Endothelial cell of umbilical vein (primary cell): ENCODE results near the gene TMPRSS13. TPM values are rescaled to one million over a fixed set of nuclear protein-coding genes. Genes with fewer than 3 reads are reported as not detected.

ENCODE experiments used
- BruUV-seq: library from RNA; stranded (reverse); fragments of 400-500 nt; replicated peaks from 2 replicates; lab custom pipeline; 2021; lab: Mats Ljungman, UMichigan
- CTCF ChIA-PET: fragments of 300-600, 350-600 bp; sonication (Branson Sonifier 250); formaldehyde crosslinking; loops from one replicate; lab custom pipeline; 2021; ENCODE audit warnings: antibody characterized with exemption, inconsistent platforms; lab: Charles Lee
- POLR2A ChIA-PET: fragments of 300-600, 350-600 bp; sonication (Branson Sonifier 250); formaldehyde crosslinking; loops from one replicate; lab custom pipeline; 2021; ENCODE audit warnings: antibody characterized with exemption, inconsistent platforms; lab: Charles Lee
- DNase-seq: peaks from one replicate; pipeline ENCODE4 v3.0.0-alpha.2; 2011; ENCODE audit warnings: low read depth, low spot score
- FAIRE-seq: peaks from 2 replicates; lab custom pipeline; 2011; peaks lifted over from hg19 to GRCh38; lab: Jason Lieb, UNC
- H2AFZ ChIP-seq: 2 replicates; pipeline ENCODE4 v1.6.0; 2012; ENCODE audit warnings: low read depth, low read length, control low read depth, inconsistent platforms
- H3K27ac ChIP-seq: 2 replicates; pipeline ENCODE4 v1.5.1; 2011; ENCODE audit warnings: low read depth, mild to moderate bottlenecking, control low read depth, low read length, moderate library complexity; ENCODE audit not compliant: insufficient read depth
- H3K27me3 ChIP-seq, 2 experiments: 2 replicates each; pipeline versions ENCODE4 v1.6.0 to v1.6.1; 2011; ENCODE audit warnings: low read length in 2 of 2, mixed read lengths in 1 of 2; ENCODE audit not compliant: control insufficient read depth in 2 of 2, insufficient read depth in 2 of 2
- H3K36me3 ChIP-seq, 2 experiments: 2 replicates in 1 of 2; 3 replicates in 1 of 2; pipeline ENCODE4 v1.5.1; 2011; ENCODE audit warnings: low read length in 2 of 2, mild to moderate bottlenecking in 1 of 2, moderate library complexity in 1 of 2; ENCODE audit not compliant: control insufficient read depth in 2 of 2, insufficient read depth in 2 of 2; ENCODE audit errors: extremely low read depth in 1 of 2
- H3K4me1 ChIP-seq: 3 replicates; pipeline ENCODE4 v1.5.1; 2011; ENCODE audit warnings: mild to moderate bottlenecking, low read length; ENCODE audit not compliant: control insufficient read depth, insufficient read depth; ENCODE audit errors: extremely low read depth
- H3K4me2 ChIP-seq: 2 replicates; pipeline ENCODE4 v1.6.1; 2011; ENCODE audit warnings: low read length, control low read depth, mixed read lengths; ENCODE audit not compliant: insufficient read depth
- H3K4me3 ChIP-seq, 3 experiments: fragments of 200-600 bp in 1 of 3; sonication (generic), shearing (Covaris generic) in 1 of 3; replicated peaks in 1 of 3; 2 replicates each; pipeline ENCODE4 v1.5.1; 2011 to 2016; ENCODE audit warnings: control low read depth in 3 of 3, low read length in 3 of 3, mild to moderate bottlenecking in 2 of 3, inconsistent platforms in 1 of 3, low read depth in 1 of 3, moderate library complexity in 1 of 3; ENCODE audit not compliant: insufficient read depth in 1 of 3
- H3K79me2 ChIP-seq: 2 replicates; pipeline ENCODE4 v1.6.0; 2012; ENCODE audit warnings: low read length, inconsistent platforms; ENCODE audit not compliant: control insufficient read depth, insufficient read depth
- H3K9ac ChIP-seq: replicated peaks from 2 replicates; pipeline ENCODE3; 2011; ENCODE audit warnings: low read length, control low read depth; ENCODE audit not compliant: insufficient read depth; ENCODE audit errors: extremely low read depth
- H3K9me1 ChIP-seq: replicated peaks from 3 replicates; pipeline ENCODE4 v1.6.0; 2011; ENCODE audit warnings: mild to moderate bottlenecking, low read length; ENCODE audit not compliant: control insufficient read depth, insufficient read depth; ENCODE audit errors: extremely low read depth
- H3K9me3 ChIP-seq: replicated peaks from 2 replicates; pipeline ENCODE4 v1.5.1; 2012; ENCODE audit warnings: low read length, inconsistent platforms; ENCODE audit not compliant: control insufficient read depth, insufficient read depth
- H4K20me1 ChIP-seq: replicated peaks from 2 replicates; pipeline ENCODE3; 2011; ENCODE audit warnings: mild to moderate bottlenecking, low read length; ENCODE audit not compliant: control insufficient read depth, insufficient read depth; ENCODE audit errors: extremely low read depth
- CTCF ChIP-seq, 2 donors: IDR thresholded peaks; 1 replicate in 1 of 2; 2 replicates in 1 of 2; pipeline ENCODE4 v1.5.1; 2011; ENCODE audit warnings: low read length in 2 of 2, mild to moderate bottlenecking in 2 of 2, moderate library complexity in 2 of 2, control low read depth in 1 of 2, inconsistent platforms in 1 of 2, low read depth in 1 of 2; ENCODE audit not compliant: insufficient read depth in 1 of 2; ENCODE audit errors: extremely low read depth in 1 of 2
- EZH2 ChIP-seq: IDR thresholded peaks from 2 replicates; pipeline ENCODE4 v1.6.1; 2012; ENCODE audit warnings: borderline replicate concordance, low read depth, mild to moderate bottlenecking, moderate library complexity, low read length, inconsistent platforms; ENCODE audit not compliant: severe bottlenecking
- FOS ChIP-seq: IDR thresholded peaks from 2 replicates; pipeline ENCODE4 v1.6.1; 2011; ENCODE audit warnings: mild to moderate bottlenecking, low read length, moderate library complexity, borderline replicate concordance; ENCODE audit not compliant: insufficient read depth
- GATA2 ChIP-seq: IDR thresholded peaks from 2 replicates; pipeline ENCODE4 v1.7.0; 2011; ENCODE audit warnings: low read depth, mild to moderate bottlenecking, moderate library complexity, mixed read lengths, low read length; ENCODE audit not compliant: insufficient read length, insufficient read depth
- JUN ChIP-seq: IDR thresholded peaks from 2 replicates; pipeline ENCODE4 v1.6.1; 2011; ENCODE audit warnings: borderline replicate concordance, low read depth; ENCODE audit not compliant: insufficient read length, insufficient read depth
- MAX ChIP-seq: IDR thresholded peaks from 2 replicates; pipeline ENCODE4 v1.6.1; 2011; ENCODE audit not compliant: insufficient read depth, insufficient read length
- MYC ChIP-seq: IDR thresholded peaks from one replicate; pipeline ENCODE4 v1.6.1; 2011; ENCODE audit warnings: mild to moderate bottlenecking, low read depth, low read length
- POLR2A ChIP-seq: IDR thresholded peaks from 2 replicates; pipeline ENCODE4 v1.6.1; 2012; ENCODE audit warnings: low read depth, mild to moderate bottlenecking, control low read depth, low read length
- POLR2AphosphoS5 ChIP-seq: IDR thresholded peaks from 2 replicates; pipeline ENCODE4 v1.6.1; 2012; ENCODE audit warnings: low read depth, mild to moderate bottlenecking, control low read depth, low read length, moderate library complexity; ENCODE audit not compliant: insufficient read depth
- dilution Hi-C: fragments of 300-500 bp; cut with MboI; formaldehyde crosslinking; loops from one replicate; pipeline ENCODE4 v1.15.0; 2019; ENCODE audit warnings: low sequenced_read_pairs; ENCODE audit not compliant: extremely low pct_ligation_motif_present
- intact Hi-C: fragments of 100-400 bp; cut with micrococcal nuclease; formaldehyde crosslinking; loops from one replicate; pipeline ENCODE4 v1.10.0; 2022
- polyA plus RNA-seq, 4 experiments: library from polyadenylated mRNA; depleted of rRNA in 3 of 4; stranded (reverse) in 3 of 4; unstranded in 1 of 4; fragments of >200 nt; gene quantifications; 2 replicates each; pipeline versions ENCODE4 v1.2.1 to v1.2.3, GENCODE V29; 2011 to 2012; ENCODE audit warnings: missing spikeins in 1 of 4
- total RNA-seq: library from RNA; stranded (reverse); gene quantifications from 2 replicates; pipeline ENCODE4 v1.2.3, GENCODE V29; 2021

TMPRSS13 gene
- total and polyA plus RNA-seq, 2 donors (not counting 3 experiments of a cell fraction or from before 2014, with no cell fraction given) = 0.22 to 0.46 TPM

GRCh38 chr11:117961896-117962295, 32.7 kb upstream of the TMPRSS13 start:
- DNase-seq (no peak), FAIRE-seq (no peak)
- H3K36me3 ChIP-seq = no peaks in the 10 kb centered on the region
- H3K27me3 ChIP-seq = peaks cover 6% of the 10 kb centered on the region in 2 experiments
- ChIA-PET CTCF (no interaction called here), POLR2A (no interaction called here)
- H4K20me1 ChIP-seq = no peaks in the 10 kb centered on the region
- H2AFZ ChIP-seq = no peak overlapping the region
- intact Hi-C loops = no loop called here
- no peaks in the 10 kb centered on the region for H3K9me1 ChIP-seq
- no peaks in the 10 kb centered on the region for H3K9me3 ChIP-seq
- no peak overlapping the region for H3K27ac ChIP-seq
- no peak overlapping the region for H3K4me3 ChIP-seq
- no TSS peak for BruUV-seq
- no peaks in the 10 kb centered on the region for H3K79me2 ChIP-seq
- dilution Hi-C loops = no loop called here
- no peak overlapping the region for H3K9ac ChIP-seq
- no peak overlapping the region for H3K4me2 ChIP-seq
- TF ChIP-seq POLR2AphosphoS5 (no peak), EZH2 (no peak), JUN (no peak), MAX (no peak), FOS (no peak), GATA2 (no peak), CTCF (IDR thresholded peaks at IDR 0.05; ENCODE audit: extremely low read depth in 1 of 2, insufficient read depth in 1 of 2, low read depth in 1 of 2, low read length in 2 of 2) (no peak), MYC (no peak), POLR2A (no peak)
- H3K4me1 ChIP-seq = no peaks in the 10 kb centered on the region
